OCI-LY1 (cell line): ENCODE results near the gene CDC42EP2.

Experiments used
- EZH2 ChIP-seq: fragments of 200-600 bp; sonication (generic), shearing (Covaris generic); IDR thresholded peaks from 2 replicates; pipeline ENCODE4 v1.8.0; 2017; ENCODE audit warnings: borderline replicate concordance, mixed run types, mild to moderate bottlenecking, antibody characterized with exemption, low read length, moderate library complexity, mixed read lengths
- TF ChIP-seq, protein P1 (sequence below): fragments of 200-600 bp; sonication (generic), shearing (Covaris generic); IDR thresholded peaks from 2 replicates; pipeline ENCODE4 v1.5.1; 2017; ENCODE audit warnings: mild to moderate bottlenecking, antibody characterized with exemption, low read length, moderate library complexity, mixed read lengths

DNA sequence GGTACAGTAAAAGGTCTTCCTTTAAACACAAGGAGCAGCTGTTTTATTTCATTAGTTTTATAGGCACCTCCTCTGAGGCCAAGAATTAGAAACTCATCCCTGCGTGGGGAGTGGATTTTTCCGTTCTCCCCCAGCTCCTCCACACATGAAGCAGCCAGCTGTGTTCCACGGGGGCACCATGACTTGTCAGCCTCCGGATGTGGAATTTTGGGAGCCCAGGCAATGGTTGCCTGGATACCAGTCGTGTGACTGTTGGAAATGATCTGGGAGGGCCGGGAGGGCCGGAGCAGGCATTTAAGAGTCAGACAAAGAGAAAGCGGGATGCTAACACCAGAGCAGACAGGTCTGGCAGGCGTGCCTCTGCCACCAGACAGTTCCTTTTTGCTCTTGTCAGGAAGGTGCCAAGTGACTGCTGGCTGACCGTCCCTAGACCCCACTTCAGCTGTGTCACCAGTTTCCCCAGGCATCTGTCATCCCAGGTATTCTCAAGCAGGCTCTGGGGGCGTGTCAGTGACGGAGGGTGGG lies 15.9 kb upstream of the CDC42EP2 start:
- TF ChIP-seq, protein P1, sequence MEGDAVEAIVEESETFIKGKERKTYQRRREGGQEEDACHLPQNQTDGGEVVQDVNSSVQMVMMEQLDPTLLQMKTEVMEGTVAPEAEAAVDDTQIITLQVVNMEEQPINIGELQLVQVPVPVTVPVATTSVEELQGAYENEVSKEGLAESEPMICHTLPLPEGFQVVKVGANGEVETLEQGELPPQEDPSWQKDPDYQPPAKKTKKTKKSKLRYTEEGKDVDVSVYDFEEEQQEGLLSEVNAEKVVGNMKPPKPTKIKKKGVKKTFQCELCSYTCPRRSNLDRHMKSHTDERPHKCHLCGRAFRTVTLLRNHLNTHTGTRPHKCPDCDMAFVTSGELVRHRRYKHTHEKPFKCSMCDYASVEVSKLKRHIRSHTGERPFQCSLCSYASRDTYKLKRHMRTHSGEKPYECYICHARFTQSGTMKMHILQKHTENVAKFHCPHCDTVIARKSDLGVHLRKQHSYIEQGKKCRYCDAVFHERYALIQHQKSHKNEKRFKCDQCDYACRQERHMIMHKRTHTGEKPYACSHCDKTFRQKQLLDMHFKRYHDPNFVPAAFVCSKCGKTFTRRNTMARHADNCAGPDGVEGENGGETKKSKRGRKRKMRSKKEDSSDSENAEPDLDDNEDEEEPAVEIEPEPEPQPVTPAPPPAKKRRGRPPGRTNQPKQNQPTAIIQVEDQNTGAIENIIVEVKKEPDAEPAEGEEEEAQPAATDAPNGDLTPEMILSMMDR, result no peak
- TF ChIP-seq EZH2, result no peak
